Motor neuron (in vitro differentiated cells): ENCODE measurements around the gene SLC39A7. TPM values are rescaled to one million over a fixed set of nuclear protein-coding genes. Genes with fewer than 3 reads are reported as not detected.
A peak's percentile ranks its signal among the peaks of the same experiment; 100 is the strongest.

Experiments used
- ATAC-seq, 8 experiments: fragments of 200-7000 bp; cut with Tn5 transposase; replicated peaks in 6 of 8; 2 replicates each; pipeline ENCODE4 v1.8.0; 2021; ENCODE audit warnings: mild to moderate bottlenecking in 8 of 8, moderate library complexity in 8 of 8
- H3K27ac ChIP-seq, 2 donors: fragments of 250-450 bp; sonication (Bioruptor Pico); 2 replicates each; pipeline ENCODE4 v1.9.0; 2021; ENCODE audit warnings: antibody characterized with exemption in 2 of 2, mild to moderate bottlenecking in 2 of 2, moderate library complexity in 1 of 2
- H3K4me1 ChIP-seq, 2 donors: fragments of 250-450 bp; sonication (Bioruptor Pico); replicated peaks in 1 of 2; 2 replicates each; pipeline ENCODE4 v1.6.1; 2021; ENCODE audit warnings: antibody characterized with exemption in 2 of 2, mild to moderate bottlenecking in 2 of 2, moderate library complexity in 1 of 2
- H3K4me3 ChIP-seq, 5 donors: fragments of 250-450 bp; sonication (Bioruptor Pico); 2 replicates each; pipeline ENCODE4 v1.9.0; 2021; ENCODE audit warnings: antibody characterized with exemption in 5 of 5, mild to moderate bottlenecking in 5 of 5, moderate library complexity in 4 of 5
- WGBS, 10 experiments: fragments of 450-650 bp; shearing (Covaris generic); methylation state at CpG; one replicate each; pipeline ENCODE4 v1.0.0; 2022; 5-methylcytosine and 5-hydroxymethylcytosine counted together
- in situ Hi-C, 9 experiments: fragments of 400-800 bp; cut with MboI; loops; one replicate each; pipeline ENCODE4 v1.15.0; 2021; ENCODE audit warnings: low sequenced_read_pairs in 9 of 9, low pct_unique_long_range_greater_than_20kb in 2 of 9; ENCODE audit not compliant: unreplicated experiment in 9 of 9
- total RNA-seq, 8 experiments: library from RNA; unstranded; fragments of 300-600 nt; gene quantifications; 2 replicates each; pipeline versions ENCODE4 v1.2.3 to v1.2.4, GENCODE V29; 2022

SLC39A7 gene, protein sequence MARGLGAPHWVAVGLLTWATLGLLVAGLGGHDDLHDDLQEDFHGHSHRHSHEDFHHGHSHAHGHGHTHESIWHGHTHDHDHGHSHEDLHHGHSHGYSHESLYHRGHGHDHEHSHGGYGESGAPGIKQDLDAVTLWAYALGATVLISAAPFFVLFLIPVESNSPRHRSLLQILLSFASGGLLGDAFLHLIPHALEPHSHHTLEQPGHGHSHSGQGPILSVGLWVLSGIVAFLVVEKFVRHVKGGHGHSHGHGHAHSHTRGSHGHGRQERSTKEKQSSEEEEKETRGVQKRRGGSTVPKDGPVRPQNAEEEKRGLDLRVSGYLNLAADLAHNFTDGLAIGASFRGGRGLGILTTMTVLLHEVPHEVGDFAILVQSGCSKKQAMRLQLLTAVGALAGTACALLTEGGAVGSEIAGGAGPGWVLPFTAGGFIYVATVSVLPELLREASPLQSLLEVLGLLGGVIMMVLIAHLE
- 100 to 1,000 TPM in 6 of 8 experiments, 10 to 100 TPM in 2; 69.2 to 143 (median 132) TPM for total RNA-seq

DNA sequence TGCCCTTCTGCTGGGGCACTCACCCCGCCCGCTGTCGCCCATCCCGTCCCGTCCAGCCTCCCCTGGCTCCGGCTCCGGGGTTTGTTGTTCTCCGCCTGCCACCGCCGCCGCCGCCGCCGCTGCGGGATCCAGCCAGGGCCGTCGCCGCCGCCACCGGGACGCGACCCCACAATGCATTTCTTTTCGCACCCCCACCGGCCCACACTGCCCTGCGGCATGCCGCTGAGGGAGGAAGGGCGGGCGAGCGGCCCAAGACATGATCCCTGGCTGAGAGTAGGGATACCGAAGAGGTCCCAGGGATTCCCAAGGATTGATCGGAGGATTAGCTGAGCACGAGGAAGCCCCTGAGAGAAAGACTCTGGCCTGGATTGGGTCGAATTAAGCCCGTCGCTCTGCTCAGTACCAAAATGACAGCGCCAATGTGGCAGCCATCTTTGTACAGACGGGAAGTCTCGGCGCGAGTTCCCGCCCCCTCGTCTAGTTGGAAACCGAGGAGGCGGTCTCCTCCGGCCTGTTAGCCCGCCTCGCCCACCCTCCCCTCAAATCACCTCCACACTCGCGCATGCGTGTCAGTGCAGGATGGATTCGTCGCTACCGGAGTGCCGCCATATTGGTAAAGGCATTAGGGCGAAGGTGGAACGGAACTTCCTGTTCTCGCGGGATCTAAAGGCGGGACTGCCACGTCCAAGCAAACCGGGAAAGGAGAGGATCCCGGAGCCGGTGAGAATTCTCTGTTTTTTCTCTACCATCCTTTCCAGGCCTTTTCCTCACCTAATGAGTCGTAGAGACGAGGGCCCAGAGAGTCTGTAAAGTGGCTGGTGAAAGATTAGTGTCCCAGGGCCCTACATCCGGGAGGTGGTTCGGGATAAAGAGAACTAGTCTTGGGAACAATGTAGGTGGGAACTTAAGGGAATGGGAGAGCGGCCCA is at the start of gene SLC39A7, which contains the start of gene RXRB:
SLC39A7 (plus strand) TSS at position 649 of the 928 bp plus-strand sequence. CDS start 379 bp downstream, outside the sequence.
RXRB (minus strand) TSS at position 447 of the 928 bp plus-strand sequence; CDS start at position 258, 189 bp downstream.
- H3K27ac ChIP-seq = peak within 1 kb of the TSS; percentile 98 to 99
- in situ Hi-C loops = no loop called here
- peaks cover 26 to 27% of the 10 kb centered on the region in 2 donors for H3K4me1 ChIP-seq
- peak within 1 kb of the TSS; percentile 68 to 95 (median 82) for H3K4me3 ChIP-seq
- ATAC-seq = peak; percentile 49 to 72 (median 60)
- WGBS, 10 experiments = 0% methylated on average over 1 to 17 of the region's 68 CpGs; no CpG with 5 or more reads in 2 of the 10 experiments

DNA sequence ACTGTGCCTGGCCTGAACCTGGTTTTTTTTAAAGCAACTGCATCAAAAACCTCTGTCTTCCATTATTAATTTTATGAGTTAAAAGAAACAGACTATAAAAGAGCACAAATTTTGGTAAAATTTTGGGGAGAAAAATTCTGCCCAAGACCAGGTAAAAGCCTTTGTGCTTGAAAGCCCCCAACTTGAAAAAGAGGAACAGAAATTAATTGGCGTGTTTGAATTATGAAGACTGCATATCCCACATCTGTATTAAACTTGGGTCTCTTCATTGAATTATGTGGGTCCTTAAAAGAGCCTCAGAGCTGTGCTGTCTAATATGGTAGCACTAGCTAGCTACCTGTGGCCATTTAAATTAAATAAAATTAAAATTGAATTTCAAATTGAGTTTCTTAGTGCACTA is 49.6 kb upstream of the SLC39A7 start:
- in situ Hi-C loops = no loop called here
- Histone ChIP-seq H3K27ac (no peak overlapping the region), H3K4me3 (no peak overlapping the region), H3K4me1 (no peaks in the 10 kb centered on the region)
- WGBS, 10 experiments = 17 to 100% (median 78%) methylated on average over 1 of the region's 1 CpG; no CpG with 5 or more reads in 2 of the 10 experiments
- no peak for ATAC-seq

DNA sequence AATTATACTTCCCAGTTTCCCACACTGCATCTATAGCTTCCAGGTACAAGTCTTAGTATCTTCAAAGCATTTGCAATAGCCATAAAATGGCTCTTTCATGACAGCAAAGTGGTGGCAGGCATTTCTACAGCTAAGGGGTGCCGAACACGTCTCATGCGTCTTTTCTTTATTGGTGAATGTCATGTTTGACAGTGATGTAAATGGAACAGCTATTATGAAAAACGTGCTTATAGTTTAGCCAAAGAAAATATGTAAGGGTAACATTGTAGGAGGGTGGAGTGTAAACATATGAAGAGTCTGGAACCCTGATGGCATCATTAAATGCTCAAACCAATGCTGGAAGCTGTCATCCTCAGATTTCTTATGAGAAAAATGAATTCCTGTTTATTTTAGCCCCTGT is 46.3 kb upstream of the SLC39A7 start:
- in situ Hi-C loops = no loop called here
- no peak overlapping the region for H3K27ac ChIP-seq
- ATAC-seq = no peak
- WGBS, 10 experiments = 0 to 67% (median 45%) methylated on average over 1 to 4 of the region's 4 CpGs; no CpG with 5 or more reads in 3 of the 10 experiments
- no peak overlapping the region for H3K4me3 ChIP-seq
- no peaks in the 10 kb centered on the region for H3K4me1 ChIP-seq

- no peak for ATAC-seq
- Histone ChIP-seq H3K27ac (no peak overlapping the region), H3K4me1 (peaks cover 0 to under 1% of the 10 kb centered on the region in 2 donors), H3K4me3 (no peak overlapping the region)
- in situ Hi-C loops = no loop called here
- WGBS, 10 experiments = 50 to 100% (median 91%) methylated on average over 1 to 5 of the region's 6 CpGs; no CpG with 5 or more reads in 1 of the 10 experiments
These were observed 44.1 kb upstream of the SLC39A7 start for GRCh38 chr6:33156561-33156960.

DNA sequence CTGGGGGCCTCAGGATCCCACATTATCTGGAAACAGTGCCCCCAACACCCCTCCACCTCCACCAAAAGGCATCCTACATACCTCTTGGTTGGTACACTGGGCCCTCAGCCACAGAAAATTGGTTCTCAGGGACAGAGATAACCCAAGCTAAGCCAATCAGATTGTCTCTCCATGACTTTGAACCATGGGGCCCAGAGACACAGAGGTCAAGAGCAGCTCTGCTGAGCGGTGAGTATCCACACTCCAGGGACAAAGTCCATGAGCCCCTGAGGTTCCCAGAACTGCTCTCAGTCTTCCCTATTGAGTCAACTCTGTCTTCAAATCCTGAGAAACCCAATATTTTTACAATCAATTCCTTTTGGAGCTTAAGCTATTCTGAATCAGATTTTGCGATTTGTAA is 43.7 kb upstream of the SLC39A7 start:
- ATAC-seq = no peak
- in situ Hi-C loops = no loop called here
- 57 to 83% (median 78%) methylated on average over 1 to 2 of the region's 2 CpGs; no CpG with 5 or more reads in 1 of the 10 experiments for WGBS, 10 experiments
- no peak overlapping the region for H3K27ac ChIP-seq
- H3K4me3 ChIP-seq = no peak overlapping the region
- H3K4me1 ChIP-seq = peaks cover 0 to 4% of the 10 kb centered on the region in 2 donors

GRCh38 chr6:33160096-33160495 is 40.6 kb upstream of the SLC39A7 start:
- Histone ChIP-seq H3K27ac (no peak overlapping the region), H3K4me1 (peaks cover 0 to 8% of the 10 kb centered on the region in 2 donors), H3K4me3 (no peak overlapping the region)
- 79 to 100% (median 88%) methylated on average over 2 to 6 of the region's 11 CpGs; no CpG with 5 or more reads in 3 of the 10 experiments for WGBS, 10 experiments
- in situ Hi-C loops = no loop called here
- ATAC-seq = no peak

- in situ Hi-C loops = no loop called here
- H3K4me3 ChIP-seq = no peak overlapping the region
- peaks cover 0 to 8% of the 10 kb centered on the region in 2 donors for H3K4me1 ChIP-seq
- ATAC-seq = peak in 5 of 8 experiments; percentile 8 to 43 (median 33)
- H3K27ac ChIP-seq = no peak overlapping the region
- WGBS, 10 experiments = 3 to 77% (median 38%) methylated on average over 2 to 10 of the region's 13 CpGs; no CpG with 5 or more reads in 5 of the 10 experiments
These were observed 39.8 kb upstream of the SLC39A7 start for GRCh38 chr6:33160728-33161344.

- Histone ChIP-seq H3K27ac (no peak overlapping the region), H3K4me3 (peak overlapping the region in 4 of 5 donors; percentile 17 to 29 (median 24)), H3K4me1 (peaks cover 0 to 8% of the 10 kb centered on the region in 2 donors)
- peak; percentile 87 to 97 (median 92) for ATAC-seq
- in situ Hi-C loops = no loop called here
- WGBS, 10 experiments = 0 to 29% (median 7%) methylated on average over 1 to 16 of the region's 58 CpGs; no CpG with 5 or more reads in 4 of the 10 experiments
These were observed 39.0 kb upstream of the SLC39A7 start for GRCh38 chr6:33161354-33162331.

DNA sequence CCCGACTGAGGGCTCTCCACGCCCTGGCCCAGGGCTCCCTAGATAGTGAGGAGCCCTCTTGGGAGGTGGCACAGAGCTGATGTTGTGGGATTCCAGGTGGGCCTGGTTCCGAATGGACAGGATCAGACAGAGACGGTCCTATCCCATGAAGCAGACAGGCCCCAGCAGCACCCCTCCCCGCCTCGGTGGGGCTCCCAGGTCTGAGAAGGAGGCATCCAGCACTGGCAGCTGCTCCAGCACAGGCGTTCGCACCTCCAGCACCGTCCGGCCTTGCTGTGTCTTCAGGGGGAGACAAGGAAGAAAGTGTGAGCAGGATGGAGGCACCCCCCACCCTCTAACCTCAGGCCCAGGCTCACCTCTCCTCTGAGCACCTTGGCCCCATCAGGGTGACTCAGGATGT is 37.1 kb upstream of the SLC39A7 start:
- WGBS, 10 experiments = 60 to 100% (median 100%) methylated on average over 1 to 2 of the region's 10 CpGs; no CpG with 5 or more reads in 7 of the 10 experiments
- in situ Hi-C loops = no loop called here
- Histone ChIP-seq H3K27ac (no peak overlapping the region), H3K4me1 (peaks cover 0 to 8% of the 10 kb centered on the region in 2 donors), H3K4me3 (no peak overlapping the region)
- no peak for ATAC-seq

DNA sequence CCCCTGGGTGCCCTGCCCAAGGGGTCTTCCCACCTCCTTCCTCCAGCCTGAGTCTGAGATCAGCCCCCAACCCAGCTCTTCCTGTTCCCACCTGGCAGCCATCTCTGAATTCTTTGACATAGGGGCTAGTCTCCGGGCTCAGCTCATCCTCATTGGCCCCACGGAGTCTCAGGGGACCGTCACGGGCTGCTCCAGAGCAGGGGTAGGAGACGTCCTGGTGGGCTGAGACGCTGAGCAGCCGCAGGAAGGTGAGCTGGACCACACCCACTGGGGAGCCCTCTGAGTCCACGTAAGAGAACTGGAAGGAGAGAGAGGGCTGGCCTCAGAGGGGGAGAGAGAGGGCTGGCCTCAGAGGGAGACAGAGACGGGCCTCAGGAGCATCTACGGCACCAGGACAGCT is 36.5 kb upstream of the SLC39A7 start:
- Histone ChIP-seq H3K4me1 (peaks cover 0 to 8% of the 10 kb centered on the region in 2 donors), H3K27ac (no peak overlapping the region), H3K4me3 (no peak overlapping the region)
- no peak for ATAC-seq
- in situ Hi-C loops = no loop called here
- 20 to 81% (median 20%) methylated on average over 1 to 4 of the region's 10 CpGs; no CpG with 5 or more reads in 5 of the 10 experiments for WGBS, 10 experiments

GRCh38 chr6:33164665-33165373 is 35.8 kb upstream of the SLC39A7 start:
- no peak for ATAC-seq
- Histone ChIP-seq H3K4me3 (no peak overlapping the region), H3K4me1 (peaks cover 0 to 8% of the 10 kb centered on the region in 2 donors), H3K27ac (no peak overlapping the region)
- in situ Hi-C loops = loop anchor here in 1 of 9 experiments (5.0 kb wide), 1 partner anchor 82 kb away; no protein-coding TSS in a partner anchor
- WGBS, 10 experiments = 18 to 77% methylated on average over 2 to 3 of the region's 14 CpGs; no CpG with 5 or more reads in 8 of the 10 experiments
